HG03196 (cell line): ENCODE data around the gene ZNF181.

Experiments
- ATAC-seq: cut with Tn5 transposase; IDR thresholded peaks from one replicate; pipeline ENCODE4 v1.9.1; 2021; ENCODE audit not compliant: unreplicated experiment

Gene ZNF181

DNA sequence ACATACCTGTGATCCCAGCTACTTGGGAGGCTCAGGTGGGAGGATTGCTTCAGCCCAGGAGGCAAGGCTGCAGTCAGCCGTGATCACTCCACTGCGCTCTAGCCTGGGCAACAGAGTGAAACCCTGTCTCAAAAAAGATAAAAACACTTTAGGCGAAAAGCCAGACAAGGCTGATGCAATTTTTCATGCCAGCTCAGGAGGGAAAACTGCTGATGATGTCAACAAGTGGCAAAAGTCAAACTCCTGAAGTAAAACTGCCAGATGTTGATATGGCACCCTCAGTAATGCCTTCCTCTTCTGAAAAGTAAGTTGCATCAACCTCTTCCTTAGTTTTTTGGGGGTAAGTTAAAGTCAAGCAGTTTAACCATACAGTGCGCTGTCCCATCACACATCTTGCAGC, 23.4 kb downstream of the ZNF181 start:
- ATAC-seq, result no peak

DNA sequence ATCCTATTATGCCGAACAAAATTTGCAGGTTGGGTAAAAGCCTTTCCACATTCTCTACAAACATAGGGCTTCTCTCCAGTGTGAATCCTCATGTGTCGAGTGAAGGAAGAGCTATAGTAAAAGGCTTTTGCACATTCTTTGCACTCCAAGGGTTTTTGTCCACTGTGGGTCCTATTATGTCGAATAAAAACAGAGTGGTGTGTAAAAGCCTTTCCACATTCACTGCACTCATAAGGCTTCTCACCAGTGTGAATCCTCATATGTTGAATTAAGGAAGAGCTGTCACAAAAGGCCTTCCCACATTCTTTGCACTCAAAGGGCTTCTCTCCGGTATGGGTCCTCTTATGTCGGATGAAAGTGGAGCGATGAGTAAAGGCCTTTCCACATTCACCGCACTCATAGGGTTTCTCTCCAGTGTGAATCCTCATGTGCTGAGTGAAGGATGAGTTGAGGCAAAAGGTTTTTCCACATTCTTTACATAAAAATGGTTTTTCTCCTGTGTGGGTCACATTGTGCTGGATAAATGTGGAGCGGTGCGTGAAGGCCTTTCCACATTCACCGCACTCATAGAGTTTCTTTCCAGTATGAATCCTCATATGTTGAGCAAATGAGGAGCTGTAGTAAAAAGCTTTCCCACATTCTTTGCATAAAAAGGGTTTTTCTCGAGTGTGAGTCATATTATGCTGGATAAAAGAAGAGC, 25.3 kb downstream of the ZNF181 start:
- ATAC-seq, result no peak

DNA sequence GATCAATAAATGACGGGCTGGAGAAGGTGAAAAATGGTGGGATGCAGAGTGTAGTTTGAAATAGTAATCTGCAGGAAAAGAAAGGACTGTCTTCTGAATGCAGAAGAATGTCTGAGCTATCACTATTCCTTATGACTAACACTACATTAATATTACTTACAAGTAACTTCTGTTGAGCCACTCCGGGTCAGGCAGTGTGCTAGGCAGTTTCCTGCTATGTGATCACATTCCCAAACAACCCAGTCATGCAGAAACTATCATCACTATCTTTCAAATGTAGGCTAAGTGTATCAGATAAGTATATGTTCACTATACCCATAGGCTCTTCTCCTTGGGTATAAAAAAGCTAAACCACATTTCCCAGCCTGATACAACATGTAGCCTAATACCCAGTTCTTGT, 32.3 kb downstream of the ZNF181 start:
- ATAC-seq, result no peak

DNA sequence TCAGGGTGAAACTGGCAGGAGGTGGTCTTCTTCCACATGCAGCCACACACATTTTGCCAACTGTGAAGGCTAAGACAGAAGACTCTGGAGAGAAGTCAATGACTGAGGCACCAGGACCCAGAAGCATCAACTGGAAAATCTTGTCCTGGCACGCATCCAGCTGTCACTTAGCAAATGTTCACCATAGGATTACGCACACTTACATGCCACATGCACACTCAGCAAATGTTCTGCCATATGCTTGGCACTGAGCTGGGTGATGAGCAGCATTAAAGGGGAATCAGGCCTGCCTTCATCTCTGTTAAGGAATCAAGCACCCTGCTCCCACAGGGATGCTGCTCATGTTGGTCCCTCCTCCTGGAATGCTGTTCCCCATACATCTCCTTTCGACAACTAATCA, 33.9 kb downstream of the ZNF181 start:
- no peak for ATAC-seq

DNA sequence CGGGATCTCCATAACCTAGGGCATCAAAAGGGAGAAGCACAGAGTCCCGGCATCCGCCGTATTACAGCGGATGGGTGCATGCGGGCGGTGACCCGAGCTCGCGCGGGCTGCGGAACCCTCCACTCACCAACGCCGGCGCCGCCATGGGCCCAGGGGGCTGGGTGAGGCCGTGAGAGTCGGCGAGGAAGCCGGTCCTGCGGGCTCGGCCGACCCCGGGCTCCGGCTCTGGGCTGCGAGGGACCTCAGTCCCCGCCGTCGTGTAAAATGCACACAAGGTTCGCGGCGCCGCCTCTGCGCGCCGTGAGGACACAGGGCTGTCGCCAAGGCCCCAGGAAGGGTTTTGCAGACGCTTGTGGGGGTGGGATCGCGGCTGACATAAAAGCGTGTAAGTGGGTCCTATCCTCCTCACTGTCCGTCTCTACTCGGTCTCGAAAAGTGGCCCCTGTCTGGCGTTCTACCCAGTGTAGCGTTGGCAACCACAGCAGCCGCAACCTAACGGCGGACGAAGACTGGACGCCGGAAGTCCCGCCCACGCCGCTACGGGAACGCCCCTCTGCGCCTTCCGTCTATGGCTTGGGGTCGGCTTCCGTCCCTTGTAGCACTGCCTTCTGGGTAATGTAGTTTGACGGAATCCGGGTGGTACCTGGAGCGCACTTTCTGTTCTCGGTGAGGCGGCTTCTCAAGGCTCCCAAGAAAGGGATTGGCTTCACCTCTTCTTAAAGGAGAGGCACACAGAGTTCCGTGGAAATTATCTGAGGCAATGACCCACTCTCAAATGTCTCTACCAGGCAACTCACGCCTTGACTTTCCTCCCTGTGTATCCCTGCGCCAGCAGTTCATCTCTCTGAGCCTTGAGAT, 38.9 kb downstream of the ZNF181 start, which contains the start of gene ZNF599:
TSS of gene ZNF599 (minus strand) at position 519 of the 858 bp plus-strand sequence. CDS start at position 145, 374 bp downstream.
- ATAC-seq, result peak; percentile 98

DNA sequence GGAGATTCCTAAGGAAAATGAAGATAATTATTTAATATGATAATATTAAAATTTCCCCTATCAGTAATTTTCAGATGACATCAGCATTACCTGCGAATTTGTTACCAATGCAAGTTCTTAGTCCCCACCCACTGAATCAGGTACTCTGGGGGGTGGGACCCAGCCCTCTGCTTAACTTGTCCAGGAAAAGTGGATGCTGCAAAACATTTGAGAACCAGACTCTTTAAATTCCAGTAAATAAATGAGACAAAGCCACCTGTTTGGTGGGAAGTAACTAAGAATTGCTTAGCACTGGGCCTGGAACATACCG, 39.5 kb downstream of the ZNF181 start:
- ATAC-seq, result no peak

DNA sequence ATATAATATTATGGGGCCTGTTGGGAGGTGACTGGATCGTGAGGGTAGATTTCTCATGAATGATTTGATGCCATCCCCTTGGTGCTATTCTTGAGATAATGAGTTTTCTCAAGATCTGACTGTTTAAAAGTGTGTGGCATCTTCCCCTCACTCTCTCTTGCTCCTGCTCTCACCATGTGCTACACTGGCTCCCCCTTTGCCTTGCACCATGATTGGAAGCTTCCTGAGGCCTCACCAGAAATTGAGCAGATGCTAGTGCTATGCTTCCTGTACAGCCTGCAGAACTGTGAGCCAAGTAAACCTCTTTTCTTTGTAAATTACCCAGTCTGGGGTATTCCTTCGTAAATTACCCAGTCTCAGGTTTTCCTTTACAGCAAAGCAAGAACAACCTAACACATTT, 40.8 kb downstream of the ZNF181 start:
- ATAC-seq, result no peak

DNA sequence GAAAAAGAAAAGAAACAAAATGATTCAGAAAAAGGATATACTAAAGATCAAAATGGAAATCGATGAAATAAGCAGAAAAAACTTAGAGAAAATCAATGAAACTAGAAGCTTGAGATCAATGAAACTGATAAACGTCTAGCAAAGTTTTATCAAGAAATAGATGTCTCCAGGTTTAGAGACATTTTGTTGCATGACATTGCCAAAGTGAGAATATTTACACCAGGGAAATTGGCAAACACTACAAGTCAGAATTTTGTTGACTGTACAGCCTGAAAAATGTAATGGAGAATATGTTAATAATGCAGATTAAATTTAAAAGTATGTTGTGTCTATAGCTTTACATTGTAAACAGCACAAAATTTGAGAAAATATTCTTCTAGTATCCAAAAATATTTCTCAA, 44.3 kb downstream of the ZNF181 start:
- no peak for ATAC-seq

DNA sequence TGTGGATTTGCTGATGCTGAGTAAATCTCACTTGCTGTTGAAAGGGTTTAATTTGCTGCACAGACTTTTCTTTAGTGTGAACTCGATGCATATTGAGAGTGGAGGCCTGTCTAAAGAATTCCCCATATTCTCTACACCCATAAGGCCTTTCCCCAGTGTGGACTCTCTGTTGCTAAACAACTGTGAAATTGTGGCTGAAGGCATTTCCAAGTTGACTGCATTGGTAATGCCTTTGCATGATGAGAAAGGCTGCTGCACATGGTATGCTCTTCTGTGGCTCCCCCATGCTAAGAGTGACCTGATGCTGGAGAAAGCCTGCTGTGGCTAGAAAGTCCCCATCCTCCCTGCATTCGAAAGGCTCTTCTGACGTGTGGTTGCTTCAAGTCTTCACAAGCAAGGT, 45.6 kb downstream of the ZNF181 start:
- ATAC-seq, result no peak

DNA sequence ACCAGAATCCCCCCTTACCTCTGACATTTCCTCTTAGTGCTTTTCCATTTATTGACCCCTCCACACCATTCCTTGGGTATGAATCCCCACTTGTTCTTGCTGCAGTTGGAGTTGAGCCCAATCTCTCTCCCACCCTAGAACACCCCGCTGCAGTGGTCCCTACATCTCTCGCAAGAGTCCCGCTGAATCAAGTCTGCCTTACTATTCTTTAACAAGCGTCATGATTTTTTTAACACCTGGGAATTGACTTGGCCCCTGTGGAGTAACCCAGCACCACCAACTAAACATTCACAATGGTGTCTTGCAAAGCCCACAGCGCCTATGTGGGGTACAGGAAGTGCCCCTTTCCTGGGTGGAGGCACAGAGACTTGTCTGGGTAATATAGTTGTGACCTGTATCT, 52.2 kb downstream of the ZNF181 start:
- ATAC-seq, result no peak

DNA sequence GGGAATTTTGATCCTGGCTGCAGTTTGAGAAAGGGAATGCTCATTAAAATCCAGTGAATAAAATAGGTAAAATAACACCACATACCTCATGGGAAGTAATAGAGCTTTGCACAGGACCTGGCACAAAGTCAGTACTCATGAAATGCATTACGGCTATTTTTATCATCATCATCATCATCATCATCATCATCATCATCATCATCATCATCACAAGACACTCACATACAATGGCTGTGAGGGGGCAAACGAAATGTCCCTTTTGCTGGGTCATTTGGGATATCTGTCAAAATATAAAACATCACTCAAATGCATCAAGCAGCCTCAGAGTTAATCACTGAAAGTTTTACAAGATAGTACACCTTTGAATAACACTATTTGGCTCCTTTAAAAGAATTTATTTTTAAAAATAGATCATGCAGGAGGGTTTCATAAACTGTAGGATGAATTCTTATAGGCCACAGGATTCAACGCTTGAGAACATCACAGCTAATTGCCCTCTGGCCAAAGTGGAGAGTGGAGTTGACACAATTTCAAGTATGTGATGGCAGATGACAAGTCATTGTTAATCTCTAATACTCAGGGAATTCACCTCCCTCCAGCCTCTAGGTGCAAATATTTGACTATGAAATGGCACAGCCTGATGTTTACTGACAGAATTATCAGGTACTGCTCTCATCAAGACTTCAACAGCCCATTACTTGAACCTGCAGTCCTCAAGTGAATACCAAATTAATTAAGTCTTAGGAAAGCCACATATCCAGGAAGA, 53.2 kb downstream of the ZNF181 start:
- ATAC-seq, result no peak

DNA sequence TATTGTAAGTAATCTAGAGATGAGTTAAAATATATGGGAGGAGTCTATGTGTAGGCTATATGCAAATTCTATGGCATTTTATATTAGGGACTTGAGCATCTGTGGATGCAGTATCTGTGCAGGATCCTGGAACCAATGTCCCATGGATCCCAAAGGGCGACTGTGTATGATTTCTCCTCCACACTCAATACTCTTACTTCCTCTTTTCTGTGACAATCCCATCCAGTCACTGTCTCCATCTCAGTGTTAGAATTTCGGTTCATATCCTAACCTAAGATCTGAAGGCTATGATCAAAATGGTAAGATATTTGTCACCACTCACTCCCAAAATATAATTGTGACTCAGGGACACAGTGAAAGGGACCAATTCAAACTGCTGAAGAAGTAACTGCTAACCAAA, 54.0 kb downstream of the ZNF181 start:
- ATAC-seq, result no peak

DNA sequence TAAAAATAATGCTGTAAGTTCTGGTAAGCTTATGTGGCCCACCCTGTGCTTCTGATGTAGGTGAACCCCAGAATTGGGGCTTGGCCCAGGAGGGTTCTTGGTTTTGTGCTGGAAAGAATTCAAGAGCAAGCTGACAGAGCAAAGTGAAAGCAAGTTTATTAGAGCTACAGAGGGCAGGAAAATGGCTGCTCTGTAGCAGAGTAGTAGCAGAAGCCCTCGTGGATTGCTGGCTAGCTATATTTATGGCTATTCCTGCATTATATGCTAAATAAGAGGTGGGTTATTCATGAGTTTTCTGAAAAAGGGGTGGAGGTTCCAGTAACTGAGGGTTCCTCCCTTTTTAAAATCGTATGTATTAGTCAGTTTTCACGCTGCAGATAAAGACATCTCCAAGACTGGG, 59.5 kb downstream of the ZNF181 start:
- ATAC-seq, result no peak

DNA sequence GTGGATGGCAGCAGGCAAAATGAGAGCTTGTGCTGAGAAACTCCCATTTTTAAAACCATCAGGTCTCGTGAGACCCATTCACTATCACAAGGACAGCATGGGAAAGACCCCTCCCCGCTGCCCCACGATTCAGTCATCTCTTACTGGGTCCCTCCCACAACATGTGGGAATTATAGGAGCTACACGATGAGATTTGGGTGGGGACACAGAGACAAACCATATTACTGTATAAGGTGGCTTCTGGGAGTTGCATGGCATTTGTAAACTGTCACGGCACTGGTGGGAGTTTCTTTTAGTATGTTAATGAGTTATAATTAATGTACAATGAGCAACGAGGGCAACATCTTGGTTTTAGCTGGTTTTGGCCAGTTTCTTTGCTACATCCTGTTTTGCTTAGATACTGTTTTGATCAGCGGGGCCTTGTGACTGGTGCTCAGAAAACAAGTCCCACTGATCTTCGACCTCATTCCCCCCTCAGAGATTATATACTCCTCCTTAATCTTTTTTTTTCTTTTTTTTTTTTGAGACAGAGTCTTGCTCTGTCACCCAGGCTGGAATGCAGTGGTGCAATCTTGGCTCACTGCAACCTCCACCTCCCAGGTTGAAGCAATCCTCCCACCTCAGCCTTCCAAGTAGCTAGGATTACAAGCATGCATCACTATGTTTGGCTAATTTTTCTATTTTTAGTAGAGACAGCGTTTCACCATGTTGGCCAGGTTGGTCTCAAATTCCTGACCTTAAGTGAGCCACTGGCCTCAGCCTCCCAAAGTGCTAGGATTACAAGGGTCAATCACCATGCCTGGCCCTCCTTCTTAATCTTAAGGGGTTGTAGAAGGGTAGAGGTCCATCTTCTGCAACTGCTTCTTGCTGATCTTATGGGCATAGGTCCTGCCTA, 60.3 kb downstream of the ZNF181 start:
- ATAC-seq, result no peak
